ENCODE data around the gene CHAF1B.

Gene CHAF1B

GRCh38 chr21:36463991-36464390 lies 78.8 kb downstream of the CHAF1B start:
- DNase-seq = no peak

GRCh38 chr21:36464590-36464989 lies 79.4 kb downstream of the CHAF1B start:
- no peak for DNase-seq

GRCh38 chr21:36465478-36465877 lies 80.3 kb downstream of the CHAF1B start:
- DNase-seq = no peak

- DNase-seq = no peak
Measured at GRCh38 chr21:36466061-36466511, 80.9 kb downstream of the CHAF1B start.

Measured in activated naive CD4-positive, alpha-beta T cell treated with Interleukin-2 at 50 U/mL for 16 hours (primary cell).